ENCODE results near the gene CFTR.

CFTR gene

GRCh38 chr7:117562759-117563158 lies 82.9 kb downstream of the CFTR start:
- no peak for TF ChIP-seq POLR2A (IDR thresholded peaks at IDR 0.05; ENCODE audit: low read depth, low read length)
- no peak for TF ChIP-seq TAF1 (IDR thresholded peaks at IDR 0.05; ENCODE audit: borderline replicate concordance, low read depth, low read length)
- no peak for TF ChIP-seq POLR2AphosphoS5 (IDR thresholded peaks at IDR 0.05; ENCODE audit: low read depth, low read length)
- DNase-seq (ENCODE audit: insufficient read length) (no peak), FAIRE-seq (no peak)

GRCh38 chr7:117564080-117564479 lies 84.3 kb downstream of the CFTR start:
- DNase-seq (ENCODE audit: insufficient read length) (no peak), FAIRE-seq (no peak)
- TF ChIP-seq POLR2AphosphoS5 (IDR thresholded peaks at IDR 0.05; ENCODE audit: low read depth, low read length), result no peak
- no peak for TF ChIP-seq TAF1 (IDR thresholded peaks at IDR 0.05; ENCODE audit: borderline replicate concordance, low read depth, low read length)
- TF ChIP-seq POLR2A (IDR thresholded peaks at IDR 0.05; ENCODE audit: low read depth, low read length), result no peak

GRCh38 chr7:117564627-117565026 lies 84.8 kb downstream of the CFTR start:
- FAIRE-seq, result no peak

GRCh38 chr7:117565226-117565625 lies 85.4 kb downstream of the CFTR start:
- TF ChIP-seq TAF1 (IDR thresholded peaks at IDR 0.05; ENCODE audit: borderline replicate concordance, low read depth, low read length) (no peak), POLR2AphosphoS5 (IDR thresholded peaks at IDR 0.05; ENCODE audit: low read depth, low read length) (no peak), POLR2A (IDR thresholded peaks at IDR 0.05; ENCODE audit: low read depth, low read length) (no peak)
- no peak for DNase-seq (ENCODE audit: insufficient read length)
- no peak for FAIRE-seq

More at GRCh38 chr7:117564627-117565026, 84.8 kb downstream of the CFTR start:
- DNase-seq (ENCODE audit: insufficient read length), result no peak
- TF ChIP-seq POLR2AphosphoS5 (IDR thresholded peaks at IDR 0.05; ENCODE audit: low read depth, low read length), result no peak
- no peak for TF ChIP-seq POLR2A (IDR thresholded peaks at IDR 0.05; ENCODE audit: low read depth, low read length)
- no peak for TF ChIP-seq TAF1 (IDR thresholded peaks at IDR 0.05; ENCODE audit: borderline replicate concordance, low read depth, low read length)

- DNase-seq (ENCODE audit: insufficient read length) (no peak), FAIRE-seq (no peak)
- no peak for TF ChIP-seq POLR2AphosphoS5 (IDR thresholded peaks at IDR 0.05; ENCODE audit: low read depth, low read length)
- no peak for TF ChIP-seq TAF1 (IDR thresholded peaks at IDR 0.05; ENCODE audit: borderline replicate concordance, low read depth, low read length)
- no peak for TF ChIP-seq POLR2A (IDR thresholded peaks at IDR 0.05; ENCODE audit: low read depth, low read length)
These were observed 88.0 kb downstream of the CFTR start for GRCh38 chr7:117567781-117568180.

GRCh38 chr7:117572856-117573620 lies 93.2 kb downstream of the CFTR start:
- DNase-seq (ENCODE audit: insufficient read length) (no peak), FAIRE-seq (no peak)
- TF ChIP-seq POLR2AphosphoS5 (IDR thresholded peaks at IDR 0.05; ENCODE audit: low read depth, low read length), result no peak
- TF ChIP-seq TAF1 (IDR thresholded peaks at IDR 0.05; ENCODE audit: borderline replicate concordance, low read depth, low read length), result no peak
- TF ChIP-seq POLR2A (IDR thresholded peaks at IDR 0.05; ENCODE audit: low read depth, low read length), result no peak

- TF ChIP-seq POLR2AphosphoS5 (IDR thresholded peaks at IDR 0.05; ENCODE audit: low read depth, low read length), result no peak
- TF ChIP-seq TAF1 (IDR thresholded peaks at IDR 0.05; ENCODE audit: borderline replicate concordance, low read depth, low read length), result no peak
- TF ChIP-seq POLR2A (IDR thresholded peaks at IDR 0.05; ENCODE audit: low read depth, low read length), result no peak
- no peak for DNase-seq (ENCODE audit: insufficient read length)
- no peak for FAIRE-seq
These were observed 101.6 kb downstream of the CFTR start for GRCh38 chr7:117581424-117581823.

- DNase-seq (ENCODE audit: insufficient read length), result no peak
These were observed 102.4 kb downstream of the CFTR start for GRCh38 chr7:117582219-117582704.

GRCh38 chr7:117587931-117588330 lies 108.1 kb downstream of the CFTR start:
- FAIRE-seq (no peak), DNase-seq (ENCODE audit: insufficient read length) (no peak)
- no peak for TF ChIP-seq POLR2A (IDR thresholded peaks at IDR 0.05; ENCODE audit: low read depth, low read length)
- TF ChIP-seq POLR2AphosphoS5 (IDR thresholded peaks at IDR 0.05; ENCODE audit: low read depth, low read length), result no peak
- no peak for TF ChIP-seq TAF1 (IDR thresholded peaks at IDR 0.05; ENCODE audit: borderline replicate concordance, low read depth, low read length)

More at GRCh38 chr7:117582219-117582704, 102.4 kb downstream of the CFTR start:
- TF ChIP-seq POLR2A (IDR thresholded peaks at IDR 0.05; ENCODE audit: low read depth, low read length) (no peak), POLR2AphosphoS5 (IDR thresholded peaks at IDR 0.05; ENCODE audit: low read depth, low read length) (no peak), TAF1 (IDR thresholded peaks at IDR 0.05; ENCODE audit: borderline replicate concordance, low read depth, low read length) (no peak)
- FAIRE-seq, result no peak

GRCh38 chr7:117588352-117588794 lies 108.5 kb downstream of the CFTR start:
- TF ChIP-seq POLR2A (IDR thresholded peaks at IDR 0.05; ENCODE audit: low read depth, low read length) (no peak), POLR2AphosphoS5 (IDR thresholded peaks at IDR 0.05; ENCODE audit: low read depth, low read length) (no peak), TAF1 (IDR thresholded peaks at IDR 0.05; ENCODE audit: borderline replicate concordance, low read depth, low read length) (no peak)
- DNase-seq (ENCODE audit: insufficient read length) (no peak), FAIRE-seq (no peak)

GRCh38 chr7:117590191-117590590 lies 110.4 kb downstream of the CFTR start:
- FAIRE-seq (no peak), DNase-seq (ENCODE audit: insufficient read length) (no peak)
- no peak for TF ChIP-seq POLR2AphosphoS5 (IDR thresholded peaks at IDR 0.05; ENCODE audit: low read depth, low read length)
- TF ChIP-seq TAF1 (IDR thresholded peaks at IDR 0.05; ENCODE audit: borderline replicate concordance, low read depth, low read length), result no peak

GRCh38 chr7:117592011-117592635 lies 112.3 kb downstream of the CFTR start:
- FAIRE-seq, result no peak
- no peak for DNase-seq (ENCODE audit: insufficient read length)
- no peak for TF ChIP-seq TAF1 (IDR thresholded peaks at IDR 0.05; ENCODE audit: borderline replicate concordance, low read depth, low read length)
